ENCODE data around the gene CDCA3.
A peak's percentile ranks its signal among the peaks of the same experiment; 100 is the strongest.

Gene CDCA3

GRCh38 chr12:6852651-6853354, 1.7 kb upstream of the CDCA3 start:
- peak; percentile 31 to 56 (median 33) for DNase-seq (ENCODE audit: low read depth in 3 of 3)

GRCh38 chr12:6851921-6852650, 1.0 kb upstream of the CDCA3 start, which contains the start of gene USP5:
Gene USP5, plus strand, starts transcription at chr12:6852150. Its CDS starts 30 bp downstream, at chr12:6852180.
- peak; percentile 92 to 97 (median 95) for DNase-seq (ENCODE audit: low read depth in 3 of 3)

GRCh38 chr12:6850796-6851152, 312 bp downstream of the CDCA3 start:
- DNase-seq (ENCODE audit: low read depth in 3 of 3): no peak

- DNase-seq (ENCODE audit: low read depth in 3 of 3): no peak
Observed at GRCh38 chr12:6849976-6850560, 1.0 kb downstream of the CDCA3 start.

GRCh38 chr12:6849427-6849826, 1.7 kb downstream of the CDCA3 start:
- DNase-seq (ENCODE audit: low read depth in 3 of 3): no peak

- DNase-seq (ENCODE audit: low read depth in 3 of 3): no peak
Observed at GRCh38 chr12:6847676-6848075, 3.4 kb downstream of the CDCA3 start.

- DNase-seq (ENCODE audit: low read depth in 3 of 3): no peak
Observed at GRCh38 chr12:6846316-6846869, 4.7 kb downstream of the CDCA3 start.

- no peak for DNase-seq (ENCODE audit: low read depth in 3 of 3)
Observed at GRCh38 chr12:6845395-6845794, 5.7 kb downstream of the CDCA3 start.

GRCh38 chr12:6843118-6843902, 7.8 kb downstream of the CDCA3 start:
- no peak for DNase-seq (ENCODE audit: low read depth in 3 of 3)

GRCh38 chr12:6842075-6842474, 9.0 kb downstream of the CDCA3 start:
- no peak for DNase-seq (ENCODE audit: low read depth in 3 of 3)

- no peak for DNase-seq (ENCODE audit: low read depth in 3 of 3)
Observed at GRCh38 chr12:6840761-6841515, 10.1 kb downstream of the CDCA3 start, which contains the start of gene GNB3. Gene GNB3, plus strand, starts transcription at chr12:6840925. Its CDS starts 363 bp downstream, at chr12:6841288.

- no peak for DNase-seq (ENCODE audit: low read depth in 3 of 3)
Observed at GRCh38 chr12:6840330-6840729, 10.8 kb downstream of the CDCA3 start.

GRCh38 chr12:6839482-6840201, 11.4 kb downstream of the CDCA3 start:
- DNase-seq (ENCODE audit: low read depth in 3 of 3): no peak

GRCh38 chr12:6838854-6839253, 12.2 kb downstream of the CDCA3 start:
- DNase-seq (ENCODE audit: low read depth in 3 of 3): no peak

- DNase-seq (ENCODE audit: low read depth in 3 of 3): no peak
Observed at GRCh38 chr12:6837370-6838060, 13.6 kb downstream of the CDCA3 start.

GRCh38 chr12:6836851-6837250, 14.2 kb downstream of the CDCA3 start:
- DNase-seq (ENCODE audit: low read depth in 3 of 3): no peak

- DNase-seq (ENCODE audit: low read depth in 3 of 3): no peak
Observed at GRCh38 chr12:6834873-6835272, 16.2 kb downstream of the CDCA3 start.

GRCh38 chr12:6834254-6834653, 16.8 kb downstream of the CDCA3 start:
- DNase-seq (ENCODE audit: low read depth in 3 of 3): no peak

GRCh38 chr12:6833189-6833890, 17.7 kb downstream of the CDCA3 start:
- DNase-seq (ENCODE audit: low read depth in 3 of 3): no peak

Data from stimulated activated CD4-positive, alpha-beta T cell treated with anti-CD3 and anti-CD28 coated beads, TNF-alpha, amount 100 ng/mL, for 4 hours (primary cell).